Activated CD4-positive, alpha-beta memory T cell treated with anti-CD3 and anti-CD28 coated beads, Interleukin-2, amount 10 ng/mL, durations not matched to agents 7 days and 5 days (primary cell): ENCODE results near the gene ZNF212. TPM values are rescaled to one million over a fixed set of nuclear protein-coding genes. Genes with fewer than 3 reads are reported as not detected.

Experiments
- total RNA-seq, 2 experiments: library from RNA; stranded (reverse); gene quantifications; one replicate each; pipeline ENCODE4 v1.2.3, GENCODE V29; 2021

The ZNF212 gene
- total RNA-seq, 2 experiments from 2014 or later, result 13.5 to 14.5 TPM

Other genes with a start within 250 kb of the ZNF212 start
- 100 to 1,000 TPM; 108 TPM for gene PDIA4, start 211.1 kb upstream of the ZNF212 start, total RNA-seq
- gene ZNF786, start 148.9 kb upstream of the ZNF212 start, total RNA-seq, result 1 to 10 TPM; 6.0 to 7.0 TPM
- 1 to 10 TPM; 1.1 TPM for gene ZNF425, start 113.3 kb upstream of the ZNF212 start, total RNA-seq
- gene ZNF398, start 92.2 kb upstream of the ZNF212 start, total RNA-seq, result 10 to 100 TPM; 12.1 to 13.7 TPM
- 10 to 100 TPM; 66.1 to 66.6 TPM for gene ZNF282, start 44.1 kb upstream of the ZNF212 start, total RNA-seq
- gene ZNF783, start 22.5 kb downstream of the ZNF212 start, total RNA-seq, result 10 to 100 TPM; 14.4 to 15.8 TPM
- gene ZNF777, start 221.4 kb downstream of the ZNF212 start, total RNA-seq, result 10 to 100 TPM; 11.7 to 11.8 TPM